Measurements from ENCODE around the gene EFCAB6.

EFCAB6 gene

DNA sequence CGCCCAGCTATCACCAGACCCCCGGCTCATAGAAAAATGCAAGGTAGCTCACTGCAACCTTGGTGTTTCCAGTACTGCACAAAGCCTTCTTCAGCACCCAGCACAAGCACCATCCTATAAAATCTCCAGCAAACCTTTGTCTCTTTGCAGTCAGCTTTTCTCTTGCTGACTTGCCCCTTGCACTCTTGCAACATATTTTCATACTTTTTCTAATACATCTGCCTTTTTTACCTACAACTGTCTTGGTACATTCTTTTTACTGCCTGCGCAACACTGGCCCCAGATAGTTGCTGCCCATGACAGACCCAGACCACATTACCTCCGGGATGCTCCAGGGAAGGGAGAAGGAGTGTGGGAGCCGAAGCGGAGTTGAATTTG is 257.9 kb downstream of the EFCAB6 start:
- H3K4me1 ChIP-seq (ENCODE audit: insufficient read depth, low read length) = no peaks in the 10 kb centered on the region; the same call in 1 of the 2 replicates
- no peak overlapping the region for H3K9ac ChIP-seq (ENCODE audit: low read depth, low read length)
- H3K27ac ChIP-seq (ENCODE audit: low read depth, low read length) = no peak overlapping the region
- H3K9me3 ChIP-seq (ENCODE audit: insufficient read depth, low read depth, low read length) = peaks cover 12% of the 10 kb centered on the region
- H3K27me3 ChIP-seq (ENCODE audit: insufficient read depth, low read length) = no peaks in the 10 kb centered on the region
- no peak overlapping the region for H3K4me3 ChIP-seq (ENCODE audit: low read length)
- H3K36me3 ChIP-seq (ENCODE audit: insufficient read depth, low read length) = no peaks in the 10 kb centered on the region
- 95% methylated on average over 6 of the region's 6 CpGs for WGBS

DNA sequence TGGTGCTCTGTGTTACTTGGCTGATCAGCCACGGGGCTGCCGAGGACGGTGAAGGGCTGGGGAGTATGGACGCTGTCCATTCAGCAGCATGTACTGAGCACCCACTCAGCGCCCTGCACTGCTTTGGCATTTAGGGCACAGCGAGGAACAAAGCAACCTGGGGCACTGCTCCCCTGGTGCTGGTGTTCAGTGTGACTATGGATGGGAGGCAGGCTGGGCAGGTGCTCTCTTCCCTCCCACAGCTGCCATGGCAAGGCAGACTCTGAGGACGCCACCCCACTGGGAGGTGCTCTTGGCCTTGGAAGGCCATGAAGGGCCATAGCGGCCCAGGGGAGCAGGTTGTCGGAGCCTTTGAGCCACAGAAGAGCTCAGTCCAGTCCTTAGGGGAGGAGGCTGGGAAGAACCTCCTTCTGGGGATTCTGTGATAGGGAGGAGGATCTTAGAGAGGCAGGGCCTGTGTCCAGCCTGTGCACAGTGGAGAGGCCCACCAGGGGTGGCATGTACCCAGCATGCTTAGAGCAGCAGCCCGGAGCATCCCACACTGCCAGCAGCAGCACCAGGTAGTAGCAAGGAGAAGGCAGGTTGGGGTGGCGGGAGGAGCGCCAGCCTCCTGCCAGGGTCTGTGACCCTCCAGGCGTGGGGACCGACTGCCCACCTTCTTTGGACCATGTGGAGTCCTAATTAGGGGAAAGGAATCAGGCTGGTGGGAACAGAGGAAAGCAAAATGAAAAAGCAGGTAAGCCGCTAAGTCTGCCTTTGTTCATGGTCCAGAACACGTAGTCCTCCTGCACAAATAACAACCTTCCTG is 258.4 kb downstream of the EFCAB6 start:
- H3K27me3 ChIP-seq (ENCODE audit: insufficient read depth, low read length) = no peaks in the 10 kb centered on the region
- 95% methylated on average over 16 of the region's 16 CpGs for WGBS
- no peak overlapping the region for H3K27ac ChIP-seq (ENCODE audit: low read depth, low read length)
- no peak overlapping the region for H3K9ac ChIP-seq (ENCODE audit: low read depth, low read length)
- H3K9me3 ChIP-seq (ENCODE audit: insufficient read depth, low read depth, low read length) = peaks cover 12% of the 10 kb centered on the region
- no peak overlapping the region for H3K4me3 ChIP-seq (ENCODE audit: low read length)
- H3K36me3 ChIP-seq (ENCODE audit: insufficient read depth, low read length) = no peaks in the 10 kb centered on the region
- H3K4me1 ChIP-seq (ENCODE audit: insufficient read depth, low read length) = no peaks in the 10 kb centered on the region; the same call in 1 of the 2 replicates

DNA sequence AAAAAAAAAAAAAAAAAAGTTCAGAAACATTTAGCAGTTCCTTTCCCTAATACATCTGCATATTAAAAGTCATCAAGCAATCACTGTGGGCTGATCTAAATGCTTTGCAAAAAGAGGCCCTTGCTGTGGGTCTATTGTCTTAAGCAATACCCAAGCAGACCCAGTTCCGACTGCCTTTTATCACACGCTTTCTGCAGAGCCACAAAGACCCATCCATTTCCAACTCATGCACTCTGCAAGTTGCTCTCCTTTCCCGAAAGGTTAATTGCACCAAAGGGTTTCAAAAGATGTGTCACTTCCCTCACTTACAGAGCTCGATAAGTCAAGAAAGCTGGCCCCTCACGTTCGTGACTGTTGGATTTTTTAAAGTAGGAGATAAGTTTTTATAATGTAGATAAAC is 261.4 kb downstream of the EFCAB6 start:
- Histone ChIP-seq H3K4me1 (ENCODE audit: insufficient read depth, low read length) (no peaks in the 10 kb centered on the region; the same call in 1 of the 2 replicates), H3K36me3 (ENCODE audit: insufficient read depth, low read length) (no peaks in the 10 kb centered on the region), H3K9me3 (ENCODE audit: insufficient read depth, low read depth, low read length) (0 out of 2 replicates have a peak, but pooled peaks cover 4% of the 10 kb centered on the region), H3K27ac (ENCODE audit: low read depth, low read length) (no peak overlapping the region), H3K4me3 (ENCODE audit: low read length) (no peak overlapping the region), H3K27me3 (ENCODE audit: insufficient read depth, low read length) (no peaks in the 10 kb centered on the region), H3K9ac (ENCODE audit: low read depth, low read length) (no peak overlapping the region)
- 78% methylated on average over 6 of the region's 6 CpGs for WGBS

DNA sequence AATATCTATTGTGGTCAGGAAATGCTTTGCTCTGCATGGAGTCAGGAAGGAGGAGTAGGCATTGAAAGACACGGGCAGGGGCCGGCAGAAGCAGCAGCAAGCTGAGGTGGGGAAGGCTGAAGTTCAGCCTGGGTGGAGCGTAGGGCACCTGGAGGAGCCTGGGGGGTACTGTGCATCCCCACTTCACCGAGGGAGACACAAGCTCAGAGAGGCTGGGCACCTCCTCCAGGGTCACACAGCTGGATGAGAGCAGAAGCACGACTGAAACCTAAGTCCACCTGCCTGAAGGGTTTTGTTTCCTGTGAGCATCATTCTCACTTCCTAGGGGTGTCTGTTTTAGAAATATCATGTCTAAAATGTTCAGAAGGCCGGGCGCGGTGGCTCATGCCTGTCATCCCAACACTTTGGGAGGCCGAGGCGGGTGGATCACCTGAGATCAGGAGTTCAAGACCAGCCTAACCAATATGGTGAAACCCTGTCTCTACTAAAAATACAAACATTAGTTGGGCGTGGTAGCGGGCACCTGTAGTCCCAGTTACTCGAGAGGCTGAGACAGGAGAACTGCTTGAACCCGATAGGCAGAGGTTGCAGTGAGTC is 262.0 kb downstream of the EFCAB6 start:
- 71% methylated on average over 14 of the region's 14 CpGs for WGBS
- H3K27me3 ChIP-seq (ENCODE audit: insufficient read depth, low read length) = no peaks in the 10 kb centered on the region
- H3K4me3 ChIP-seq (ENCODE audit: low read length) = no peak overlapping the region
- no peak overlapping the region for H3K27ac ChIP-seq (ENCODE audit: low read depth, low read length)
- H3K4me1 ChIP-seq (ENCODE audit: insufficient read depth, low read length) = no peaks in the 10 kb centered on the region; the same call in 1 of the 2 replicates
- no peak overlapping the region for H3K9ac ChIP-seq (ENCODE audit: low read depth, low read length)
- H3K9me3 ChIP-seq (ENCODE audit: insufficient read depth, low read depth, low read length) = 0 out of 2 replicates have a peak, but pooled peaks cover 4% of the 10 kb centered on the region
- H3K36me3 ChIP-seq (ENCODE audit: insufficient read depth, low read length) = no peaks in the 10 kb centered on the region

DNA sequence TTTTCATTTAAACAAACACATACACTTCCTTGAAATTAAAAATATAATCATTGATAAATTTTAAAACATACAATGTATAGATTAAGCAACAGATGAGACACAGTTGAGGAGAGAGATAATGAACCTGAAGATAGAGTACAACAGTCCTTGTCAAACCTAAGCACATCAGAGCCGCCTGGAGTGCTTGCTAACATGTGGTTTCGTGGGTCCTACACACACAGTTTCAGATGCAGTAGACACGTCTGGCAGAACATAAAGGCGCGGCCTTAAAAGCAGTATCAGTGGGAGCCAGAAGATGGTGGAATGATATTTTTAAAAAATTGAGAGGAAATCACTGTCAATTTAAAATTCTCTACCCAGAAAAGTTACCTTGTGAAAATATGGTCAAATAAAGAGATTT is 265.9 kb downstream of the EFCAB6 start:
- no peaks in the 10 kb centered on the region for H3K36me3 ChIP-seq (ENCODE audit: insufficient read depth, low read length)
- H3K9me3 ChIP-seq (ENCODE audit: insufficient read depth, low read depth, low read length) = no peaks in the 10 kb centered on the region
- 94% methylated on average over 5 of the region's 5 CpGs for WGBS
- H3K4me3 ChIP-seq (ENCODE audit: low read length) = no peak overlapping the region
- no peaks in the 10 kb centered on the region for H3K27me3 ChIP-seq (ENCODE audit: insufficient read depth, low read length)
- H3K27ac ChIP-seq (ENCODE audit: low read depth, low read length) = no peak overlapping the region
- H3K9ac ChIP-seq (ENCODE audit: low read depth, low read length) = no peak overlapping the region
- no peaks in the 10 kb centered on the region; the same call in 1 of the 2 replicates for H3K4me1 ChIP-seq (ENCODE audit: insufficient read depth, low read length)

DNA sequence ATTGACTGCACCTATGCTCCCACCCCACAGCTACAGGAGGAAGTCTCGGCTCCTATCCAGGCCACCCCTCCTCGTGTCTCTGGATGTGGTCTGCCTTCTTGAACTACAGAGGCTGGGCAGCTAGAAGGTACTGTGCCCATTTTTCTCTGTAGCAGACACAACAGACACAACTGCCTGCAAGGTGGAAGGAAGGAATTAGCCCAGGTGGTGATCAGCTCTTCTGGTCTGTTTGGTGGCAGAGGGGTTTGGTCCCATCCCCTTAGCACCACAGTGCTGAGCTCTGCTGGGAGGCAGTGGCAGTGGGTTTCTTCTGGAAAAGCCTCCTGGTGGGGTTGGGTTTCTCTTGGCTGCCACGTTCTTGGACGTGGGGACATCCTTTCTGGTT is 267.8 kb downstream of the EFCAB6 start:
- 89% methylated on average over 4 of the region's 4 CpGs for WGBS
- no peaks in the 10 kb centered on the region for H3K9me3 ChIP-seq (ENCODE audit: insufficient read depth, low read depth, low read length)
- H3K27me3 ChIP-seq (ENCODE audit: insufficient read depth, low read length) = no peaks in the 10 kb centered on the region
- no peak overlapping the region for H3K4me3 ChIP-seq (ENCODE audit: low read length)
- no peaks in the 10 kb centered on the region for H3K4me1 ChIP-seq (ENCODE audit: insufficient read depth, low read length)
- no peak overlapping the region for H3K27ac ChIP-seq (ENCODE audit: low read depth, low read length)
- no peak overlapping the region for H3K9ac ChIP-seq (ENCODE audit: low read depth, low read length)
- H3K36me3 ChIP-seq (ENCODE audit: insufficient read depth, low read length) = no peaks in the 10 kb centered on the region

DNA sequence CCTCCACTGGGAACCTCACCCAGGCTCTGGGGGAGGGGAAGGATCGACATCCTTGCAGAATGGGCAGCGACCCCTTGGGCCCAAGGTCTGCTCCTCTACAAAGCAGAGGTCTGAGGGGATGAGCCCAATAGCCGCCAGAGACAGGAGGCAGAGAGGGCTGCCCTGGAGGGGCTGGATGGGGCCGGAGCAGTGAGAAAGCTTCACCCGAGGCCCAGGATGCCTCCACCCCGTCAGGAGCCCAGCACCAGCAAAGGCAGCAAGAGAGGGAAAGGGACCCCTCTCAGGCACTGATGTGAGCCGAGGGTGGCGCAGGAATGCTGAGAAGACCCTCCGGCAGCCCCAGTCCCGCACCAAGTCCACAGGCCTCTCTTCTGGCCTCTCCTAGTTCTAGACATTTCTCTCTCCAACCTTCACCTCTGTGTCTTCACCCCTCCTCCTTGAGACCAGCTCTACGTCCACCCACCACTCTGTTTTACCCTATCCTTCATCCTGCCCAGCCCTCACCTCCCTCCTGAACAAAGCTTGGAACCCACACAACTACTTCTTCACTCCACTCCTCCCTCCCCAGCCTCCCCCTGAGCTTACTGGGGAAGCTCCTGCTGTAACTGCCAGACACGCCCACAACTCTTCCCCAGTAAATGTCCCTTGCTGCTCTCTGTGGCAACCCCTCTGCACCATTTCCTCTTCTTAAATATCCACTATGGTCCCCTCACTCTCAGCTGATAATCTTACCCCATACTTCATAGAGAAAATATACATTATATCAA is 268.4 kb downstream of the EFCAB6 start:
- Histone ChIP-seq H3K4me1 (ENCODE audit: insufficient read depth, low read length) (no peaks in the 10 kb centered on the region), H3K9ac (ENCODE audit: low read depth, low read length) (no peak overlapping the region), H3K27me3 (ENCODE audit: insufficient read depth, low read length) (no peaks in the 10 kb centered on the region), H3K9me3 (ENCODE audit: insufficient read depth, low read depth, low read length) (no peaks in the 10 kb centered on the region), H3K4me3 (ENCODE audit: low read length) (no peak overlapping the region), H3K27ac (ENCODE audit: low read depth, low read length) (no peak overlapping the region), H3K36me3 (ENCODE audit: insufficient read depth, low read length) (no peaks in the 10 kb centered on the region)
- 90% methylated on average over 12 of the region's 12 CpGs for WGBS

DNA sequence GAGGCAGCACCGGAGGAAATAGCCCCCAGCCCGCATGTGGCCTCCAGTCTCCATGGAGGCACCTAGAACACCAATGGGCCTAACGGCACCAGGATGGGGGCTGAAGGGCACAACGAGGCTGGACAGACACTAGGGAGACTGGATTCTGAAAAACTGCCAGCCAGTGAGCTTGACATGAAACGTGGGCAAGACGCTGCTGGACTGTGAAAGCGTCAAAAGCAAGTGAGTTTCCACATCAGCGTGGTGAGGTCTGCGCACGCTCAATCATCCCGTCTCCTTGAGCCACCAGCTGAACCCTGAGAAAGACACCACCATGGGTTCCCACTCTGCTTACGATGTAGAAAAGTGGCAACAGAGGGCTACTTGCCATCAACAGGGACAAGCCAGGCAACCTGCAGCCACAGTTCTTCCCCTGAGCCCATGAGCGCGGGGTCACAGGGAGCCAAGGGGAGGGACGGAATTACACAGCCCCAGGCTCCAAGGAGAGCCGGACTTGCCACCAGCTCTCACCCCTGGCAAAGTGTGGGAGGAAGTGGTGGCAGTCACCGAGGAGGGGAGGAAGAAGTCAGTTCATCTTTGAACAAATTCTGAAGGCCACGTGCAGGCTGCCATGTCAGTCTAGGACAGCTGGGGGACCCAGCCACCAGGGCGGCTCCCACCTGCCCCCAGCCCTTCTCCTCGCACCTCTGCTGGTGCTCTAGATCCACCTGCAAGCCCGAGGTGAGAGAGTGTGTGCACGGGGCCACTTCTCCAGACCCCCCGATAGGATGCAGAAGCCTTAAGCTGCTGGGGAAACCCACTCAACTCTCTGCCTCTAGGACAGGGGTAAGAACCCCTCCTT is 269.2 kb downstream of the EFCAB6 start:
- 94% methylated on average over 23 of the region's 23 CpGs for WGBS
- no peaks in the 10 kb centered on the region for H3K27me3 ChIP-seq (ENCODE audit: insufficient read depth, low read length)
- no peaks in the 10 kb centered on the region for H3K36me3 ChIP-seq (ENCODE audit: insufficient read depth, low read length)
- H3K4me1 ChIP-seq (ENCODE audit: insufficient read depth, low read length) = no peaks in the 10 kb centered on the region
- no peak overlapping the region for H3K9ac ChIP-seq (ENCODE audit: low read depth, low read length)
- no peak overlapping the region for H3K4me3 ChIP-seq (ENCODE audit: low read length)
- H3K27ac ChIP-seq (ENCODE audit: low read depth, low read length) = no peak overlapping the region
- no peaks in the 10 kb centered on the region for H3K9me3 ChIP-seq (ENCODE audit: insufficient read depth, low read depth, low read length)

DNA sequence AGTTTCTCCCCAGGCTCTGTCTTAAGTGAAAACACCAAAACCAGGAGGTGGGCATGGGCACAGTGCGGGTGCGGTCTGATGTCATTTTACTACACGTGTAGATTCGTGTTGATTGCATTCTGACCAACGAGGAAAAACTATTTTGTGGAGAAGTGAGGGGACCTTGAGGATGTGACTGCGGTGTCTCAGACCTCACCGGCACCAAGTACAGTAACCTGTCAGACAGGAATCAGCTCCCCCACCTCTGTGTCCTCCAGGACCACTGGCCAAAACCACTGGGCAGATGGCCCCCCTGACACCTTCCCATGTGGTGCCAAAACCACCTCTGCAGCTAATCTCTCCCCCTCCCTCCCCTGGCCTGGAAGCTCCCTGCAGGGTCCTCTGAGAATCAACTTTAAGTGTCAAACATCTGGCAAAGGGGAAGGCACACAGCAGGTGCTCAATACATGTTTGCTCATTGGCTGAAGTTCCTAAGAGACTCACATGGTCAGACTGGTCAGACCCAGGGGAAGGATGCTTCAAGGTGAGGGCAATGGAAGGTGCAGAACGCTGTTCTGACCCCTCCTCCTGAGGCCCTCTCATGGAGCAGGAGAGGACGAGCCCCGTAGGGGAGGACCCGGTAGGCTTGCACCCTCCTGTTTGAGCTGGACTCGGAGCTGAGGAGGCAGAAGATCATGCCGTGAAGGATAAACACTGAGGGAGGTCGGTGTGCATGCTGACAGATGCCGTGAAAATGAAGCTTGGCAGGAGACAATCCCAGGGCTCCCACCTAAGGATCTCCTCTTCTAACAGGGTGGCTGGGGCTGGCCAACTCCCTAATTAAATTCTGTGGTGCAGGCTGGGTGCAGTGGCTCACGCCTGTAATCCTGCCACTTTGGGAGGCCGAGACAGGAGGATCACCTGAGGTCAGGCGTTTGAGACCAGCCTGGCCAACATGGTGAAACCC is 270.4 kb downstream of the EFCAB6 start:
- no peaks in the 10 kb centered on the region for H3K27me3 ChIP-seq (ENCODE audit: insufficient read depth, low read length)
- H3K27ac ChIP-seq (ENCODE audit: low read depth, low read length) = no peak overlapping the region
- peaks cover 5% of the 10 kb centered on the region; the same call in 1 of the 2 replicates for H3K9me3 ChIP-seq (ENCODE audit: insufficient read depth, low read depth, low read length)
- no peaks in the 10 kb centered on the region for H3K36me3 ChIP-seq (ENCODE audit: insufficient read depth, low read length)
- 93% methylated on average over 18 of the region's 18 CpGs for WGBS
- H3K4me1 ChIP-seq (ENCODE audit: insufficient read depth, low read length) = no peaks in the 10 kb centered on the region
- no peak overlapping the region for H3K9ac ChIP-seq (ENCODE audit: low read depth, low read length)
- no peak overlapping the region for H3K4me3 ChIP-seq (ENCODE audit: low read length)

DNA sequence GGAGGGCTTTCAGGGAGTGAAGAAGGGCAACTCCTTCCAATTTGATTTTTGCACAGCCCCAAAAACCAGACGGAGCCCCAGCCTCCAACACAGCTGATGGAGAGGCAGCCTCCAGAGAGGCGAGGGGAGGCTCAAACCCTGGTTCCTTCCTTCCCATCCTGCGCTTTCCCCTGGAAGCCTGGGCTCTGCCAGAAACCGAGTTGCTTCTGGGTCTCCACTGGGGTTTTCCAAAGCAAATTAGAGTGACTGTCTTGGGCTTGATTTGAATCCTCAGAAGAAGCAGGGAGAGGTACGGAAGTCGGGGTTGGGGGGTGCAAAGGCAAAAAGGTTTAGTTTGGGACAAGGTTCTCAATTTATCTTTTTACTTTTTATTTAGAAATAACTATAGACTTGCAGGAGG is 271.1 kb downstream of the EFCAB6 start:
- Histone ChIP-seq H3K36me3 (ENCODE audit: insufficient read depth, low read length) (no peaks in the 10 kb centered on the region), H3K4me3 (ENCODE audit: low read length) (no peak overlapping the region), H3K9me3 (ENCODE audit: insufficient read depth, low read depth, low read length) (peaks cover 9% of the 10 kb centered on the region; the same call in 1 of the 2 replicates), H3K4me1 (ENCODE audit: insufficient read depth, low read length) (no peaks in the 10 kb centered on the region), H3K9ac (ENCODE audit: low read depth, low read length) (no peak overlapping the region), H3K27me3 (ENCODE audit: insufficient read depth, low read length) (no peaks in the 10 kb centered on the region), H3K27ac (ENCODE audit: low read depth, low read length) (no peak overlapping the region)
- 88% methylated on average over 5 of the region's 6 CpGs for WGBS
